CD4-positive, alpha-beta T cell (primary cell): ENCODE results near the gene ITGAX. TPM values are rescaled to one million over a fixed set of nuclear protein-coding genes. Genes with fewer than 3 reads are reported as not detected.

Experiments used
- ATAC-seq: fragments of 200-7000 bp; cut with Tn5 transposase; one replicate; pipeline ENCODE4 v1.10.0; 2022; ENCODE audit warnings: mild to moderate bottlenecking; ENCODE audit not compliant: poor library complexity
- CTCF ChIA-PET: fragments of 350-600 bp; sonication (Branson Sonifier 250); formaldehyde crosslinking; loops from one replicate; lab custom pipeline; 2021; ENCODE audit warnings: antibody characterized with exemption, inconsistent platforms; lab: Charles Lee
- POLR2A ChIA-PET: fragments of 350-600 bp; sonication (Branson Sonifier 250); formaldehyde crosslinking; loops from one replicate; lab custom pipeline; 2021; ENCODE audit warnings: antibody characterized with exemption, inconsistent platforms; lab: Charles Lee
- DNase-seq, 14 experiments: peaks; one replicate each; pipeline ENCODE4 v3.0.0-alpha.2; 2013 to 2020; ENCODE audit warnings: mixed read lengths in 2 of 14
- H3K27ac ChIP-seq, 2 donors: one replicate each; pipeline versions ENCODE4 v1.5.1 to v1.7.0; 2013; ENCODE audit warnings: low read length in 2 of 2, low read depth in 1 of 2, mild to moderate bottlenecking in 1 of 2
- H3K27me3 ChIP-seq, 2 experiments: 1 replicate in 1 of 2; 2 replicates in 1 of 2; pipeline versions ENCODE4 v1.6.1 to v1.7.0; 2013; ENCODE audit warnings: low read length in 2 of 2, control low read depth in 1 of 2, mild to moderate bottlenecking in 1 of 2, moderate library complexity in 1 of 2; ENCODE audit not compliant: insufficient read depth in 2 of 2, control insufficient read depth in 1 of 2
- H3K36me3 ChIP-seq: one replicate; pipeline ENCODE4 v1.6.1; 2013; ENCODE audit warnings: low read length, control low read depth; ENCODE audit not compliant: insufficient read depth
- H3K4me1 ChIP-seq: one replicate; pipeline ENCODE4 v1.6.1; 2013; ENCODE audit warnings: low read length, control low read depth; ENCODE audit not compliant: insufficient read depth
- H3K4me3 ChIP-seq: one replicate; pipeline ENCODE4 v1.5.1; 2013; ENCODE audit warnings: mild to moderate bottlenecking, low read length, moderate library complexity
- H3K9me3 ChIP-seq, 2 experiments: 1 replicate in 1 of 2; 2 replicates in 1 of 2; pipeline versions ENCODE4 v1.6.1 to v1.7.0; 2013; ENCODE audit warnings: low read length in 2 of 2, mild to moderate bottlenecking in 2 of 2, control low read depth in 1 of 2, moderate library complexity in 1 of 2; ENCODE audit not compliant: control insufficient read depth in 1 of 2, insufficient read depth in 1 of 2
- H3K27ac Mint-ChIP-seq: one replicate; pipeline ENCODE4 v1.8.0; 2020; ENCODE audit warnings: mixed read lengths
- H3K27me3 Mint-ChIP-seq: one replicate; pipeline ENCODE4 v1.8.0; 2021; ENCODE audit warnings: mixed read lengths
- H3K36me3 Mint-ChIP-seq: one replicate; pipeline ENCODE4 v1.8.0; 2021; ENCODE audit warnings: low read depth, mixed read lengths
- H3K4me1 Mint-ChIP-seq: one replicate; pipeline ENCODE4 v1.8.0; 2021; ENCODE audit warnings: low read depth, mixed read lengths
- H3K4me3 Mint-ChIP-seq: one replicate; pipeline ENCODE4 v1.8.0; 2020; ENCODE audit warnings: mild to moderate bottlenecking, mixed read lengths
- H3K9me3 Mint-ChIP-seq: one replicate; pipeline ENCODE4 v1.8.0; 2020; ENCODE audit warnings: mixed read lengths
- intact Hi-C, 2 experiments: fragments of 100-400 bp; cut with DNase I in 1 of 2; cut with micrococcal nuclease in 1 of 2; formaldehyde crosslinking; loops; one replicate each; pipeline versions ENCODE4 v1.15.1 to v1.9.0; 2023 to 2025; cut with DNase I, micrococcal nuclease
- total RNA-seq, 174 experiments: library from RNA in 2 of 174; stranded (reverse) in 2 of 174; gene quantifications; one replicate each; pipeline ENCODE4 v1.2.3 and lab custom pipeline; 2021 to 2026
- TF ChIP-seq, protein P1 (sequence below): fragments of 200-600 bp; IDR thresholded peaks from one replicate; pipeline ENCODE4 v1.8.0; 2022; ENCODE audit warnings: antibody characterized with exemption, mild to moderate bottlenecking

ITGAX gene
- total RNA-seq, 2 experiments from 2014 or later = 5.5 to 6.0 TPM

DNA sequence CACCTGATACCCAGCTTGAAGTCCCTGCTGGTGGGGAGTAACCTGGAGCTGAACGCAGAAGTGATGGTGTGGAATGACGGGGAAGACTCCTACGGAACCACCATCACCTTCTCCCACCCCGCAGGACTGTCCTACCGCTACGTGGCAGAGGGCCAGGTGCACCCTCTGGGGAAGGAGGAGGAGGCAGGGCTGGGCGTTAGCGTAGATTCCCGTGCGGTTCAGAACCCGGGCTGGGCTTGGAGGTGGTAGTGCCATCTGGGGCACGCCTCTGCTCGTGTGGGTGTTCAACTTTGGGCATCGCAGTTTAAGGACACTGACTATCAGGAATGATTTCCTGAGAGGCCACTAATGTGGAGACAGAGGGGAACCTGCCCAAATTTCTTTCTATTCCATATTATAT is 18.3 kb downstream of the ITGAX start:
- intact Hi-C loops = no loop called here
- H3K27ac Mint-ChIP-seq = no peak overlapping the region
- Histone ChIP-seq H3K9me3 (peaks cover 6 to 7% of the 10 kb centered on the region in 2 experiments), H3K4me3 (no peak overlapping the region), H3K4me1 (no peaks in the 10 kb centered on the region), H3K27me3 (no peaks in the 10 kb centered on the region), H3K36me3 (no peaks in the 10 kb centered on the region), H3K27ac (no peak overlapping the region)
- H3K4me1 Mint-ChIP-seq = no peaks in the 10 kb centered on the region
- ATAC-seq = no peak
- peaks cover 2% of the 10 kb centered on the region for H3K9me3 Mint-ChIP-seq
- CTCF ChIA-PET = no interaction called here
- TF ChIP-seq, protein P1, sequence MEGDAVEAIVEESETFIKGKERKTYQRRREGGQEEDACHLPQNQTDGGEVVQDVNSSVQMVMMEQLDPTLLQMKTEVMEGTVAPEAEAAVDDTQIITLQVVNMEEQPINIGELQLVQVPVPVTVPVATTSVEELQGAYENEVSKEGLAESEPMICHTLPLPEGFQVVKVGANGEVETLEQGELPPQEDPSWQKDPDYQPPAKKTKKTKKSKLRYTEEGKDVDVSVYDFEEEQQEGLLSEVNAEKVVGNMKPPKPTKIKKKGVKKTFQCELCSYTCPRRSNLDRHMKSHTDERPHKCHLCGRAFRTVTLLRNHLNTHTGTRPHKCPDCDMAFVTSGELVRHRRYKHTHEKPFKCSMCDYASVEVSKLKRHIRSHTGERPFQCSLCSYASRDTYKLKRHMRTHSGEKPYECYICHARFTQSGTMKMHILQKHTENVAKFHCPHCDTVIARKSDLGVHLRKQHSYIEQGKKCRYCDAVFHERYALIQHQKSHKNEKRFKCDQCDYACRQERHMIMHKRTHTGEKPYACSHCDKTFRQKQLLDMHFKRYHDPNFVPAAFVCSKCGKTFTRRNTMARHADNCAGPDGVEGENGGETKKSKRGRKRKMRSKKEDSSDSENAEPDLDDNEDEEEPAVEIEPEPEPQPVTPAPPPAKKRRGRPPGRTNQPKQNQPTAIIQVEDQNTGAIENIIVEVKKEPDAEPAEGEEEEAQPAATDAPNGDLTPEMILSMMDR = no peak
- H3K36me3 Mint-ChIP-seq = no peaks in the 10 kb centered on the region
- no peak overlapping the region for H3K4me3 Mint-ChIP-seq
- POLR2A ChIA-PET = no interaction called here
- no peak for DNase-seq
- H3K27me3 Mint-ChIP-seq = peaks cover 12% of the 10 kb centered on the region

DNA sequence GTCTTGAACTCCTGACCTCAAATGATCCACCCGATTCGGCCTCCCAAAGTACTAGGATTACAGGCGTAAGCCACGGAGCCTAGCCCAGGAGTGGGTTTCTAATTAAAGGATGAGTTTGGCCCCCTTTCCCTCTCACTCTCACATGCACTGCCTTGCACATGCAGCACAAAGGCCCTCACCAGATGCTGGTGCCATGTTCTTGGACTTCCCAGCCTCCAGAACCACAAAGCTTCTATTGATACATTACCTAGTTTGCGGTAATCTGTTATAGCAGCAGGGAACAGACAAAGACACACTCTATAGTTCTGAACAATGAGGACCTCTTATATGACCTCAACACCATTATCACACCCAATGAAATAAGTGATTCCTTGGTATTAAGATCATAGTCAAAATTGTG is 20.3 kb downstream of the ITGAX start:
- H3K9me3 Mint-ChIP-seq = peaks cover 2% of the 10 kb centered on the region
- ATAC-seq = no peak
- POLR2A ChIA-PET = no interaction called here
- DNase-seq = no peak
- no peak overlapping the region for H3K27ac ChIP-seq
- no peaks in the 10 kb centered on the region for H3K4me1 ChIP-seq
- CTCF ChIA-PET = no interaction called here
- no peaks in the 10 kb centered on the region for H3K27me3 ChIP-seq
- TF ChIP-seq, protein P1 = no peak
- no peaks in the 10 kb centered on the region for H3K4me1 Mint-ChIP-seq
- intact Hi-C loops = no loop called here
- no peak overlapping the region for H3K4me3 ChIP-seq
- no peak overlapping the region for H3K4me3 Mint-ChIP-seq
- no peaks in the 10 kb centered on the region for H3K36me3 Mint-ChIP-seq
- H3K36me3 ChIP-seq = no peaks in the 10 kb centered on the region
- peaks cover 12% of the 10 kb centered on the region for H3K27me3 Mint-ChIP-seq
- H3K27ac Mint-ChIP-seq = no peak overlapping the region
- peaks cover 6 to 7% of the 10 kb centered on the region in 2 experiments for H3K9me3 ChIP-seq

DNA sequence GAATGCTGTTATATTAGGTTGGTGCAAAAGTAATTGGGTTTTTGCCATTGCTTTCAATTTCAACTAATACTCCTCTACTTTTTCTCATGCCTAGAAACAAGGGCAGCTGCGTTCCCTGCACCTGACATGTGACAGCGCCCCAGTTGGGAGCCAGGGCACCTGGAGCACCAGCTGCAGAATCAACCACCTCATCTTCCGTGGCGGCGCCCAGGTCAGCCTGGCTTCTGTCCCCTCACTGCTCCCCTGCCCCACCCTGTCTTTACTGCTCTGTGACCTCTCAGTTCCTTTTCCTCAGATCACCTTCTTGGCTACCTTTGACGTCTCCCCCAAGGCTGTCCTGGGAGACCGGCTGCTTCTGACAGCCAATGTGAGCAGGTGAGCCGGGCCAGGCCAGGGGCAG is 21.7 kb downstream of the ITGAX start:
- TF ChIP-seq, protein P1 = no peak
- peaks cover 6 to 7% of the 10 kb centered on the region in 2 experiments for H3K9me3 ChIP-seq
- H3K4me3 Mint-ChIP-seq = no peak overlapping the region
- H3K36me3 ChIP-seq = no peaks in the 10 kb centered on the region
- peaks cover 6% of the 10 kb centered on the region for H3K27me3 Mint-ChIP-seq
- intact Hi-C loops = no loop called here
- H3K4me1 Mint-ChIP-seq = no peaks in the 10 kb centered on the region
- no peak overlapping the region for H3K4me3 ChIP-seq
- no peak overlapping the region for H3K27ac Mint-ChIP-seq
- no peaks in the 10 kb centered on the region for H3K36me3 Mint-ChIP-seq
- H3K27ac ChIP-seq = no peak overlapping the region
- DNase-seq (no peak), ATAC-seq (no peak)
- ChIA-PET POLR2A (no interaction called here), CTCF (interaction anchor here (0.5 to 1.1 kb wide), 3 partner anchors 10 to 491 kb away, joined by 3 read pairs; no protein-coding TSS in a partner anchor)
- H3K4me1 ChIP-seq = no peaks in the 10 kb centered on the region
- H3K9me3 Mint-ChIP-seq = peaks cover 2% of the 10 kb centered on the region
- H3K27me3 ChIP-seq = no peaks in the 10 kb centered on the region
